ENCODE measurements around the gene MCF2L2. TPM values are rescaled to one million over a fixed set of nuclear protein-coding genes. Genes with fewer than 3 reads are reported as not detected.

Gene MCF2L2
- total and polyA plus RNA-seq, 9 of the 15 experiments (the other 6 are each of a cell fraction or from before 2014, with no cell fraction given), result 0.56 to 4.2 (median 3.0) TPM

DNA sequence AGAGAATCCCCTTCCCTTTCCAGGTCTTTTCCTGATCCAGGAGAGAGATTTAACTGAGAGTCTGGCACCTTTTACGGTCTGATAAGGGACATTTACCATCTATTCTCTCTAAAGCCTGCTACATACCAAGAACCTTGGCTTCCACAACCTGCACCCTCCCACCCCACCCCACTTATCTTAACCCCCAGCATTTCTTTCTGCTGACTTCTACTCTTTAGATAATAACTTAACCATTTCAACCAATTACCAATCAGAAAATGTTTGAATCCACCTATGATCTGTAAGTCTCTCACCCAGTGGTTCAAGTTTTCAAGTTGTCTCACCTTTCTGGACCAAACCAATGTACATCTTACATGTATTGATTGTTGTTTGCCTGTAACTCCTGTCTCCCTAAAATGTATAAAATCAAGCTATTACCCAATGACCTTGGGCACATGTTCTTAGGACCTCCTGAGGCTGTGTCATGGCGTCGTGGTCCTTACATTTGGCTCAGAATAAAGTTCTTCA is 74.0 kb downstream of the MCF2L2 start (continued):
- TF ChIP-seq, protein P1, sequence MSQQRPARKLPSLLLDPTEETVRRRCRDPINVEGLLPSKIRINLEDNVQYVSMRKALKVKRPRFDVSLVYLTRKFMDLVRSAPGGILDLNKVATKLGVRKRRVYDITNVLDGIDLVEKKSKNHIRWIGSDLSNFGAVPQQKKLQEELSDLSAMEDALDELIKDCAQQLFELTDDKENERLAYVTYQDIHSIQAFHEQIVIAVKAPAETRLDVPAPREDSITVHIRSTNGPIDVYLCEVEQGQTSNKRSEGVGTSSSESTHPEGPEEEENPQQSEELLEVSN (IDR thresholded peaks at IDR 0.05; ENCODE audit: borderline replicate concordance in 1 of 2, extremely low read depth in 1 of 2, insufficient read depth in 1 of 2, insufficient read length in 1 of 2, low read depth in 1 of 2, low read length in 1 of 2, poor library complexity in 1 of 2, severe bottlenecking in 1 of 2), result no peak
- TF ChIP-seq, protein P2, sequence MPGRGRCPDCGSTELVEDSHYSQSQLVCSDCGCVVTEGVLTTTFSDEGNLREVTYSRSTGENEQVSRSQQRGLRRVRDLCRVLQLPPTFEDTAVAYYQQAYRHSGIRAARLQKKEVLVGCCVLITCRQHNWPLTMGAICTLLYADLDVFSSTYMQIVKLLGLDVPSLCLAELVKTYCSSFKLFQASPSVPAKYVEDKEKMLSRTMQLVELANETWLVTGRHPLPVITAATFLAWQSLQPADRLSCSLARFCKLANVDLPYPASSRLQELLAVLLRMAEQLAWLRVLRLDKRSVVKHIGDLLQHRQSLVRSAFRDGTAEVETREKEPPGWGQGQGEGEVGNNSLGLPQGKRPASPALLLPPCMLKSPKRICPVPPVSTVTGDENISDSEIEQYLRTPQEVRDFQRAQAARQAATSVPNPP (IDR thresholded peaks at IDR 0.05; ENCODE audit: borderline replicate concordance, insufficient read depth, insufficient read length), result no peak
- TF ChIP-seq SETDB1 (IDR thresholded peaks at IDR 0.05; ENCODE audit: low read length) (no peak), ZNF717 (CRISPR knock-in tag; IDR thresholded peaks at IDR 0.05) (no peak), TAF7 (tag; IDR thresholded peaks at IDR 0.05) (no peak), POLR2AphosphoS5 (IDR thresholded peaks at IDR 0.05; ENCODE audit: control insufficient read depth, insufficient read depth, low read depth, low read length) (peak; percentile 51; the same call in 1 of the 2 replicates), HOXB6 (CRISPR knock-in tag; IDR thresholded peaks at IDR 0.05; ENCODE audit: borderline replicate concordance) (no peak), SREBF1 (IDR thresholded peaks at IDR 0.05; ENCODE audit: borderline replicate concordance, low read depth, low read length) (no peak), ZNF436 (CRISPR knock-in tag; IDR thresholded peaks at IDR 0.05) (no peak), ZNF780A (CRISPR knock-in tag; IDR thresholded peaks at IDR 0.05) (no peak)
- TF ChIP-seq, protein P3, sequence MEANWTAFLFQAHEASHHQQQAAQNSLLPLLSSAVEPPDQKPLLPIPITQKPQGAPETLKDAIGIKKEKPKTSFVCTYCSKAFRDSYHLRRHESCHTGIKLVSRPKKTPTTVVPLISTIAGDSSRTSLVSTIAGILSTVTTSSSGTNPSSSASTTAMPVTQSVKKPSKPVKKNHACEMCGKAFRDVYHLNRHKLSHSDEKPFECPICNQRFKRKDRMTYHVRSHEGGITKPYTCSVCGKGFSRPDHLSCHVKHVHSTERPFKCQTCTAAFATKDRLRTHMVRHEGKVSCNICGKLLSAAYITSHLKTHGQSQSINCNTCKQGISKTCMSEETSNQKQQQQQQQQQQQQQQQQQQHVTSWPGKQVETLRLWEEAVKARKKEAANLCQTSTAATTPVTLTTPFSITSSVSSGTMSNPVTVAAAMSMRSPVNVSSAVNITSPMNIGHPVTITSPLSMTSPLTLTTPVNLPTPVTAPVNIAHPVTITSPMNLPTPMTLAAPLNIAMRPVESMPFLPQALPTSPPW (CRISPR knock-in tag; IDR thresholded peaks at IDR 0.05), result peak; percentile 50; the same call in 1 of the 2 replicates
- TF ChIP-seq, protein P4, sequence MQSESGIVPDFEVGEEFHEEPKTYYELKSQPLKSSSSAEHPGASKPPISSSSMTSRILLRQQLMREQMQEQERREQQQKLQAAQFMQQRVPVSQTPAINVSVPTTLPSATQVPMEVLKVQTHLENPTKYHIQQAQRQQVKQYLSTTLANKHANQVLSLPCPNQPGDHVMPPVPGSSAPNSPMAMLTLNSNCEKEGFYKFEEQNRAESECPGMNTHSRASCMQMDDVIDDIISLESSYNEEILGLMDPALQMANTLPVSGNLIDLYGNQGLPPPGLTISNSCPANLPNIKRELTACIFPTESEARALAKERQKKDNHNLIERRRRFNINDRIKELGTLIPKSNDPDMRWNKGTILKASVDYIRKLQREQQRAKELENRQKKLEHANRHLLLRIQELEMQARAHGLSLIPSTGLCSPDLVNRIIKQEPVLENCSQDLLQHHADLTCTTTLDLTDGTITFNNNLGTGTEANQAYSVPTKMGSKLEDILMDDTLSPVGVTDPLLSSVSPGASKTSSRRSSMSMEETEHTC (IDR thresholded peaks at IDR 0.05), result no peak
- TF ChIP-seq, protein P5, sequence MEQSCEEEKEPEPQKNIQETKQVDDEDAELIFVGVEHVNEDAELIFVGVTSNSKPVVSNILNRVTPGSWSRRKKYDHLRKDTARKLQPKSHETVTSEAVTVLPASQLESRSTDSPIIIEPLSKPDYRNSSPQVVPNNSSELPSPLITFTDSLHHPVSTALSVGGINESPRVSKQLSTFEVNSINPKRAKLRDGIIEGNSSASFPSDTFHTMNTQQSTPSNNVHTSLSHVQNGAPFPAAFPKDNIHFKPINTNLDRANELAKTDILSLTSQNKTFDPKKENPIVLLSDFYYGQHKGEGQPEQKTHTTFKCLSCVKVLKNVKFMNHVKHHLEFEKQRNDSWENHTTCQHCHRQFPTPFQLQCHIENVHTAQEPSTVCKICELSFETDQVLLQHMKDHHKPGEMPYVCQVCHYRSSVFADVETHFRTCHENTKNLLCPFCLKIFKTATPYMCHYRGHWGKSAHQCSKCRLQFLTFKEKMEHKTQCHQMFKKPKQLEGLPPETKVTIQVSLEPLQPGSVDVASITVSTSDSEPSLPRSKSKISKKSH (CRISPR knock-in tag; IDR thresholded peaks at IDR 0.05), result no peak
- TF ChIP-seq, protein P6, sequence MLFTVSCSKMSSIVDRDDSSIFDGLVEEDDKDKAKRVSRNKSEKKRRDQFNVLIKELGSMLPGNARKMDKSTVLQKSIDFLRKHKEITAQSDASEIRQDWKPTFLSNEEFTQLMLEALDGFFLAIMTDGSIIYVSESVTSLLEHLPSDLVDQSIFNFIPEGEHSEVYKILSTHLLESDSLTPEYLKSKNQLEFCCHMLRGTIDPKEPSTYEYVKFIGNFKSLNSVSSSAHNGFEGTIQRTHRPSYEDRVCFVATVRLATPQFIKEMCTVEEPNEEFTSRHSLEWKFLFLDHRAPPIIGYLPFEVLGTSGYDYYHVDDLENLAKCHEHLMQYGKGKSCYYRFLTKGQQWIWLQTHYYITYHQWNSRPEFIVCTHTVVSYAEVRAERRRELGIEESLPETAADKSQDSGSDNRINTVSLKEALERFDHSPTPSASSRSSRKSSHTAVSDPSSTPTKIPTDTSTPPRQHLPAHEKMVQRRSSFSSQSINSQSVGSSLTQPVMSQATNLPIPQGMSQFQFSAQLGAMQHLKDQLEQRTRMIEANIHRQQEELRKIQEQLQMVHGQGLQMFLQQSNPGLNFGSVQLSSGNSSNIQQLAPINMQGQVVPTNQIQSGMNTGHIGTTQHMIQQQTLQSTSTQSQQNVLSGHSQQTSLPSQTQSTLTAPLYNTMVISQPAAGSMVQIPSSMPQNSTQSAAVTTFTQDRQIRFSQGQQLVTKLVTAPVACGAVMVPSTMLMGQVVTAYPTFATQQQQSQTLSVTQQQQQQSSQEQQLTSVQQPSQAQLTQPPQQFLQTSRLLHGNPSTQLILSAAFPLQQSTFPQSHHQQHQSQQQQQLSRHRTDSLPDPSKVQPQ (CRISPR knock-in tag; IDR thresholded peaks at IDR 0.05; ENCODE audit: borderline replicate concordance), result no peak
- TF ChIP-seq, protein P7, sequence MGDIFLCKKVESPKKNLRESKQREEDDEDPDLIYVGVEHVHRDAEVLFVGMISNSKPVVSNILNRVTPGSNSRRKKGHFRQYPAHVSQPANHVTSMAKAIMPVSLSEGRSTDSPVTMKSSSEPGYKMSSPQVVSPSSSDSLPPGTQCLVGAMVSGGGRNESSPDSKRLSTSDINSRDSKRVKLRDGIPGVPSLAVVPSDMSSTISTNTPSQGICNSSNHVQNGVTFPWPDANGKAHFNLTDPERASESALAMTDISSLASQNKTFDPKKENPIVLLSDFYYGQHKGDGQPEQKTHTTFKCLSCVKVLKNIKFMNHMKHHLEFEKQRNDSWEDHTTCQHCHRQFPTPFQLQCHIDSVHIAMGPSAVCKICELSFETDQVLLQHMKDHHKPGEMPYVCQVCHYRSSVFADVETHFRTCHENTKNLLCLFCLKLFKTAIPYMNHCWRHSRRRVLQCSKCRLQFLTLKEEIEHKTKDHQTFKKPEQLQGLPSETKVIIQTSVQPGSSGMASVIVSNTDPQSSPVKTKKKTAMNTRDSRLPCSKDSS (IDR thresholded peaks at IDR 0.05; ENCODE audit: low read depth, partially characterized antibody), result no peak
